NCI-H748 (cell line): ENCODE results near the gene CRYGB.

Source experiments
- DNase-seq: peaks from one replicate; lab custom pipeline; 2025; ENCODE audit not compliant: unreplicated experiment; lab: John Stamatoyannopoulos, UW

The CRYGB gene

GRCh38 chr2:208146006-208146405 lies at the start of gene CRYGB:
Gene CRYGB, minus strand, starts transcription at chr2:208146158. Its CDS starts 38 bp downstream, at chr2:208146120.
- no peak for DNase-seq

GRCh38 chr2:208195531-208195930 lies 49.6 kb upstream of the CRYGB start:
- no peak for DNase-seq

- DNase-seq = no peak
Measured at GRCh38 chr2:208192611-208193236, 46.8 kb upstream of the CRYGB start.

- peak; percentile 69 for DNase-seq
Measured at GRCh38 chr2:208189810-208190503, 44.0 kb upstream of the CRYGB start, which contains the start of gene C2orf80. Gene C2orf80, minus strand, starts transcription at chr2:208190030. Its CDS starts 3,044 bp downstream, at chr2:208186986.

- DNase-seq = no peak
Measured at GRCh38 chr2:208189069-208189809, 43.3 kb upstream of the CRYGB start.

GRCh38 chr2:208186893-208187292 lies 40.9 kb upstream of the CRYGB start:
- no peak for DNase-seq

- no peak for DNase-seq
Measured at GRCh38 chr2:208186465-208186864, 40.5 kb upstream of the CRYGB start.

- DNase-seq = no peak
Measured at GRCh38 chr2:208183972-208184705, 38.2 kb upstream of the CRYGB start.

GRCh38 chr2:208183526-208183925 lies 37.6 kb upstream of the CRYGB start:
- DNase-seq = no peak

GRCh38 chr2:208182835-208183234 lies 36.9 kb upstream of the CRYGB start:
- no peak for DNase-seq

- no peak for DNase-seq
Measured at GRCh38 chr2:208179028-208179609, 33.2 kb upstream of the CRYGB start.

GRCh38 chr2:208175840-208176153 lies 29.8 kb upstream of the CRYGB start:
- DNase-seq = no peak

GRCh38 chr2:208175069-208175839 lies 29.3 kb upstream of the CRYGB start:
- DNase-seq = peak; percentile 80

- no peak for DNase-seq
Measured at GRCh38 chr2:208174144-208174543, 28.2 kb upstream of the CRYGB start.

- no peak for DNase-seq
Measured at GRCh38 chr2:208172125-208172524, 26.2 kb upstream of the CRYGB start.

GRCh38 chr2:208164951-208165755 lies 19.2 kb upstream of the CRYGB start:
- DNase-seq = no peak

GRCh38 chr2:208163489-208163888 lies 17.5 kb upstream of the CRYGB start, which contains the start of gene CRYGA:
Gene CRYGA, minus strand, starts transcription at chr2:208163589. Its CDS starts 33 bp downstream, at chr2:208163556.
- no peak for DNase-seq

GRCh38 chr2:208156439-208156838 lies 10.5 kb upstream of the CRYGB start:
- no peak for DNase-seq

- no peak for DNase-seq
Measured at GRCh38 chr2:208153156-208153555, 7.2 kb upstream of the CRYGB start.
